Activated effector memory CD4-positive, alpha-beta T cell treated with anti-CD3 and anti-CD28 coated beads, Interleukin-2, amount 50 U/mL, for 16 hours (primary cell): ENCODE measurements around the gene SPINK14.

Experiments
- DNase-seq: peaks from one replicate; pipeline ENCODE4 v3.0.0-alpha.2; 2020

Gene SPINK14, protein sequence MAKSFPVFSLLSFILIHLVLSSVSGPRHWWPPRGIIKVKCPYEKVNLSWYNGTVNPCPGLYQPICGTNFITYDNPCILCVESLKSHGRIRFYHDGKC

DNA sequence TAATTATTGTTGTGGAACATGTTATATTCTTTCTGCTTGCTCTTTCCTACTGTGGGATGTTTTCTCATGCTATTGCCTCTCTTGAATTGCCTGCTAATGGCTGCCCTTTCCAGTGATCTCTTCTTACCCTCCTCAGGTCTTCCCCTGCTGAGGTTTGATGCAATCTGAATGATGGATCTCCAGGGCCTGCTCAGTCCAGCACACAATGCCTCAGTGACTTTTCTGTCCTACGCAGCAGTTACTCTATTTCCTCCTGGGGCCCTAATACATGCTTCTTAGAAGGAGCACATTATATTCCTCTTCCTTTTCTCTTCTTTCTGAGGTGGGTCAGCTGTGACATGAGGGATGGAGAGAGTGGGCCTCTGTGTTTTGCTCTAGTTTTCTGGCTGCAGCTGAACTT, at the start of gene SPINK14:
TSS of gene SPINK14 (plus strand) at position 301 of the 400 bp plus-strand sequence. CDS start 1,187 bp downstream, outside the sequence.
- DNase-seq = no peak

DNA sequence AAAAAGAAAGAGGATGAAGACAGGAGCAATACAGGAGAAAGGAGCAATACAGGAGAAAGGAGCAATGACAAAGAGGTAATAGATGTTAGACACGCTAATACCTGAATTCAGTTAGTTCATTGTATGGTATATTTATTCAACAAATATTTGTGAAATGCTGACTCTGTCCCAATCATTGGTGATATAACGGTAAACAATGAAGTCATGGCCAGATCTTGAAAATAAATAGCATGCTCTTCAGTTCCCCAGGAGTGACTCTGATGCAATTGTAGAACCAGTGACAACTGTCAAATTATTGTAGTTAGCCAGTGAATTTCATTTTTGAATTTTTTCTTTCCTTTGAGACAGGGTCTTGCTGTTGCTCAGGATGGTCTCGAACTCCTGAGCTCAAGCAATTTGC, 48.0 kb upstream of the SPINK14 start:
- no peak for DNase-seq

DNA sequence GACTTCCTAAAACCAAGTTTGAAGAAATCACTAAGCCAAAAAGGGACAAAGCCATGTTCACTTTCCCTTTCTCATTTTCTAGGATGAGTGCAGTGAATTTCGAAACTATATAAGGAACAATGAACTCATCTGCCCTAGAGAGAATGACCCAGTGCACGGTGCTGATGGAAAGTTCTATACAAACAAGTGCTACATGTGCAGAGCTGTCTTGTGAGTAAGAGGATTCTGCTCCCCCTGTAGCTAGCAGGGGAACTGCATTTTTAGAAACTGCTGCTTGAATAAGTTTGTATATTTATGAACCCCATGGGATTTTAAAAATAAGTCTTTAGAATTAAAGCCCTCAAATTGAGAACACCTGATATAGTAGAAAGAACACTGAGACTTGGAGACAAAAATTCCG, 42.7 kb upstream of the SPINK14 start:
- no peak for DNase-seq

DNA sequence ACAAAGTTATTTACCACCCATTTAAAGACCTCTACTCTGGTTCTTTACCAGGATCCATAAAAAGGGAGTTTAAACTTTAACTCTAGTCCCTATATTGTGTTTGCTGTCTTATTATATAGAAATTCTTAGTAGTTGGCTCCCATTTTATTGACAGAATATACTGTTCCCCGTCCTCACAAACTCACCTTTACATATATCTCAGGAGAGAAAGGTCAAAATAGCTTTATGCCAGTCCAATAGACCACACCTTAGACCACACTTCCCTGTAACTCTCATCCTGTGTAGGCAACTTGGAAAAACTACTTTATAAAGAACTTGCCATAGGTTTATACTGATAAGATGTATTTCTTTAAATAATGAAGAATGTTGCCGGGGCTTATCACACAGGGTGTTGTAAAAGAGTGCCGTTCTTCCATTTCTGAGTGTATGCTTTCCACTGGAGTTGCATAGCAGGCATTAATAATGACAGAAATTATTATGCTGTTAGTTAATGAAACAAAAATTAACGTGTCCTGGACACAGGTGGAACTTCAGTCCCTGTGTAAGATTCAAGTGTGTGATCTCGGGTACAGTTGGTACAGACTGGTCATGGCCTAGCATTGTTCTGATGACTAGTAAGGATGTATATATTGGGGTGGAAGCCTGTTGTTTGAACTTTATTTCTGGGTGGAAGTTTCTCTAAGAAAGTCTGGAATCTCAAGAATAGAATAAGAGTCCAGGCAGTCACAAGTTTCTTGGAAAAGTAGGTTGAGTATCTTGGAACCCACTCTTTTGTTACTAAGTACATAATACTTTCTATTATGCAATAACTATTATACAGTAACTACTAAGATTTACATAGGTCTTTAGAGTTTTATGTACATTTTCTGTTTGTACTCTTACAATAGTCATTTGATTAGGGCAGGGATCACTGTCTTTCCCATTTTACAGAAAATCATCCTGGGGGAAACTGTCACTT, 33.0 kb upstream of the SPINK14 start:
- no peak for DNase-seq

DNA sequence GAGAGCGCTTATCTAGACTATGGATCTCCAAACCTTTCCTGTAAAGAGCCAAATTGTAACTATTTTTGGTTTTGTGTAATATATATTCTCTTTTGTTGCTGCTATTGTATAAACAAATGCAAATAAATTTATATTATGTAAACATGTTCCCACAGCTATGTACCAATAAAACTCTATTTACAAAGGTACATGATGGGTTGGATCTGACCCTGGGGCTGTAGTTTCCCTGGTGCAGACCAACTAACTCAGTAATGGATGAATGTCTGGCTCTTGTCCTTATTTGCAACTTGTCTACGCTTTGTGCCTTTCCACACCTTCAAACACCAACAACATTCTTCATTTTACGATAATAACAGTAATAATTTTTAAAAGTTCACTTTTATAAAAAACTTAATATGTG, 27.5 kb upstream of the SPINK14 start:
- no peak for DNase-seq

DNA sequence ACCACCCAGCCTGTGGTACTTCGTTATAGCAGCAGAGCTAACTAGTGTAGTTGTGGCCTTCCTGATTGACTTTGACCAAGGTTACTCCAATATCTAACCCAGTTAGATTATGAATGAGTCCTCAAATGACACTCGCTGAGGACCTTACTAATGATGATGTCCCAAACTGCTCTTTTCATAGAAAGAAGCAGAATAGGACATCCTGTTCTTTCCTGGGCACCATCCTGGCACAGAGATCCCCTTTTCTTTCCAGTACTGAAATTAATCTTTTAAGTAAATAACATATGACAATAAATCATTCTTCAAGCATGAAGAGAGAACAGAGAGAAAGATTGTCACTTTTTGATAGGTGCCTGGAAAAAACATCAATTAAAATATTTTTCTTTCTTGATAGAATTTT, 26.7 kb upstream of the SPINK14 start:
- no peak for DNase-seq

DNA sequence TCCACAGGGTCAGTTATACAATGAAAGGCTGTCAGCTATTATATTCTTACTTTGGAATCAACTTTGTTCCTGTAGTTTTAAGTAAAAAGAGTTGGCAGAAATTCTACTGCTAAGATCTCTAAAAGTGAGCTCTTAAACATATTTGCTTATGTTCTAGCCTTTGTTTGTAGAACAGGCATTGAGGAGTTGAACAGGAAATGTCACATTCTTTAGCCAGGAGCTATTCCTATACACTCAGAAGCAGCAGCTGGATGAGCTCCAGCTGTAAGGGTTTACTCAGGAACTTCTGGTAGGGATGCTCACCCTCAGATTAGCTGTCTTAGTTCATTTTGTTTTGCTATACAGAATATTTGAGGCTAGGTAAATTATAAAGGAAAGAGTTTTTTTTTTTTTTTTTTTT, 22.4 kb upstream of the SPINK14 start:
- no peak for DNase-seq

DNA sequence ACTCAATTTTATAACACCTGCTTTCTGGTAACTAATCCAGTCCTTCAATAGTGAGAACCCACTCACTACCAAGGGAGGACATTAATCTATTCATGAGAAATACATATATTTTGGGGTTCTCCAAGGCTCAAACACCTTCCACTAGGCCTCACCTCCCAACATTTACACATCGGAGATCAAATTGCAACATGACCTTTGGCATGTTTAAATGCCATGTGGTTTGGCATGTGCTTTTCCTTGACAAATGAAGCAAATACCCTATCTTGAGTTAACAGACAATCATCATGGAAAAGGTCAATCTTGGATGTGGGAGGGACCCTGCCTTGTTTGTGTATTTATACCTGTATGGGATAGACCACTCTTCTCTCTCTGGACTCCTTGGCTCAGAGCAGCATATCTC, 21.9 kb upstream of the SPINK14 start:
- no peak for DNase-seq

DNA sequence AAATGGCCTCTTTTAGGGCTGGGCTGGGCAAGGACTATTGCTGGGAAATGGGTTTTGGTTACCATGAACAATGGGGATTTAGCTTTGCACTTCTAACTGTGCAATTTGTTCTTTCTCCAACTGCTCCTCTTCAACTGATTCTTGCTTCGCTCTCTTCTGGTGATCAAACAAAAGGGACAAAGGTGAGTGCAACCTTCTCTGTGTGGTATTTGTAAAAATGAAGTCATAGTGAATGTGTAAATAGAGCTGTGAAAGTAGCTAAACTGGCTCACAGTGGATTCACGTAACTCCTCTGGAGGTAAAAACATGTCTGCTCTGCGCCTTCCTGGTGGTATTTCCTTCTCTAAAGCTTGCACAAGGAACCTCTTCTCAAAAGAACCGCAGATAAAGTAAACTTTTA, 20.9 kb upstream of the SPINK14 start:
- DNase-seq = no peak

DNA sequence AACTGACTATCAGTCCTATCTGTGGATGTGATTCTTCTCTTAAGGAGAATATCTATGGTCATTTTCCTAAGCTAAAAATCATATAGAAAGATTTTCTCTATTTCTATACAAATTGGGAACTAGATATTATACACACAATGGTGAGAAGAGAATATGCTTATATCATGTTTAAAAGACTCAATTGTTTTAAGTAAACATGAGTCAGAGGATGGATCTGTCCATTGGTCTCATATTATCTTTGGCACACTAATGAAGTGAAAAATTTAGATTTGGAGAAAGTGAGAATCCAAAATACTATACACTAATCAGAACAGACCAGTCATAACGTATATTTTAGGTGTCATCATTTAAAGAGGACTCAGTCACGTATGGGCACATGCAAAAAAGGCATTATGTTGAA, 16.5 kb upstream of the SPINK14 start:
- no peak for DNase-seq

DNA sequence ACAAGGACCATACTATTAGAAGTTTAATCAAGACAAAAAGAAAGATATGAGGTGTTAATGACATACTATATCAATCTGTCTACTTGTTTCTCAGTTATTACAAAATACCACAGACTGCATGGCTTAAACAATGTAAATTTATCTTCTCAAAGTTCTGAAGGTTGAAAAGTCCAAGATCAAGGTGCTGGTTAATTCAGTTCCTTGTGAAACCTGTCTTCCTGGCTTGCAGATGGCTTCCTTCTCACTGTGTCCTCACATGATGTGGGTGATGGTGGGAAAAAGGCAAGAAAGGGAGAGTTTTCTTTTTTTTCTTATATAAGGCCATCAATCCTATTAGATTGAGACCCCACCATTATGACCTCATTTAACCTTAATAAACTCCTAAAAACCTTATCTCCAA, 15.6 kb upstream of the SPINK14 start:
- no peak for DNase-seq

DNA sequence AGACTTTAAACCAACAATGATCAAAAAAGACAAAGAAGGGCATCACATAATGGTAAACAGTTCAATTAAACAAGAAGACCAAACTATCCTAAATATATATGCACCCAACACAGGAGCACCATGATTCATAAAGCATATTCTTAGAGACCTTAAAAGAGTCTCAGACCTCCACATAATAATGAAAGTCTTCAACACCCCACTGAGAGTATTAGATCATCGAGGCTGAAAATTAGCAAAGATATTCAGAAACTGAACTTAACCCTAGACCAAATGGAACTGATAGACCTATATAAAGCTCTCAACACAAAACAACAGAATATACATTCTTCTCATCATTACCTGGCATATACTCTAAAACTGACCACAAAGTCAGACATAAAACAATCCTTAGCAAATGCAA, 11.7 kb upstream of the SPINK14 start:
- DNase-seq = no peak

DNA sequence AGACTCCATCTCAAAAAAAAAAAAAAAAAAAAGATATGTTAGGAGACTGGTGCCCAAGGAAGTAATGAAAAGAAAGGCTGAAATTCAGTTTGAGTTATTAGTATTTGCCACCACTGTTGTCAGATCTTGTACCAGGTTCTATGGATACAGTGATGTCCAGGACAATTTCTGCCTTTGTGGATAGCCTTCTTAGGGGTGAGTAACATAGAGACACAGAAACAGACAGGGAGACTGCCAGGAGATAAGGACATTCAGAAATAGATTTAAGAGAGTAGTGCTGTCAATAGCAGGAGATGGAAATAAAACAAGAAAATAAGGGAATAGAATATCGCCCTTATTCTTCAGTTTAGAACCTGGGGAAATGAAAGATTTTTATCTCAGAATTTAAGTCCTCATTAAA, 6.3 kb upstream of the SPINK14 start:
- DNase-seq = no peak

DNA sequence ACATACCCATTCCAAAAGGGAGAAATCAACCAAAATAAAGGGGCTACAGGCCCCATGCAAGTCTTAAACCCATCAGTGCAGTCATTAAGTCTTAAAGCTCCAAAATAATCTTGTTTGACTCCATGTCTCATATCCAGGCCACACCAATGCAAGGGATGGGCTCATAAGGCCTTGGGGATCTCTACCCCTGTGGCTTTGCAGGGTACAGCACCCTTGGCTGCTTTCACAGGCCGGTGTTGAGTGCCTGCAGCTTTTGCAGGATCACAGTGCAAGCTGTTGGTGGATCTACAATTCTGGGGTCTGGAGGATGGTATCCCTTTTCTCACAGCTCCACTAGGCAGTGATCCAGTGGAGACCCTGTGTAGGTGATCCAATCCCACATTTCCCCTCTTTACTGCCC, 5.0 kb upstream of the SPINK14 start:
- no peak for DNase-seq

DNA sequence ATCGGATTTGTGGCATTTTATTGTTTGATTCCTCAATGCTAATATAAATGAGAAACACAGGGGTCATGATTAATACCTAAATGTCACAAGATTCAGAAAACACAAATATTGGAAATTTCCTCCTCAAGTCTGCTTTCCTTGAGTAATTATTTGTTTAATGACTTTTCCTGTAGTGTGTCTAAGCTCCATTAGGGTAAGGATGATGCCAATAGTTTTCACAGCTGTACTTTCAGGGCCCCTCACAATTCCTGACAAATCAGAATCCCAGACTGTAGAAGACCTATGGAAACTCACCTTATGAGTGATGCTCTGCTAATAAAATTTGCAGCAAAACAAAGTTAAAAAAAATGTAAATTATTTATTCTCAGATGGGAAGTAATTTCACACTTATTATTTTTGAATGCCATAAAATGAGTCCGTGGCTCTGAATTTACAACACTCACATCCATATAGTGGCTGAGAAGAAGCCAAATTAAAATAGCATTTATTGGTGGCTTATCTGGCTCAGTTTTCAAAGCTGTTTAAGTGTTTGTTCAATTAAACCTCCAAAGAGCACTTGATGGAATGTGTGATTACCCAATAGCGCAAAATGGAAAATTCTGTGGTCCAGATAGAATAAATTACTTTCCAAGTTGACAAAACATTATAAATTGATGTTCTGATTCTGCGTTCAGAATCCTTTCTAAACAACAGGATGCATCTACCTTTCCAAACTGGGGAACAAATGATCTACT, 1.6 kb upstream of the SPINK14 start:
- DNase-seq = no peak

DNA sequence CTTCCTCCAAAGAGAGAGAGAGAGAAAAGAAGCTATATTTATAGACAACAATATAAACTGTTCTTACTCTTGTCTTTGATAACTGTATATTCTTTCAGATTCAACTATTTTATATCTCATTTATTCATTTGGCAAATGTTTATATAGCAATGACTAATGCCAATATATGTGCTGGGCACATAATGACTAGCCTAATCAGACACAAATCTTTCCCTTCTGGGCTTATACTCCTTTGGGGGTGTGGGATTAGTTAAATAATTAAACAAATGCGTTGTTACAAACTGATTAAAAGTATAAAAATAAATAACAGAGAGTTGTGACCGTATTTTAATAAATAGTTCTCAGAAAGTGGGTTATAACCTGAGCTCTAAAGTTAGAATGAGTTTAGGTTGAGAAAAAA, 4.0 kb downstream of the SPINK14 start:
- no peak for DNase-seq

DNA sequence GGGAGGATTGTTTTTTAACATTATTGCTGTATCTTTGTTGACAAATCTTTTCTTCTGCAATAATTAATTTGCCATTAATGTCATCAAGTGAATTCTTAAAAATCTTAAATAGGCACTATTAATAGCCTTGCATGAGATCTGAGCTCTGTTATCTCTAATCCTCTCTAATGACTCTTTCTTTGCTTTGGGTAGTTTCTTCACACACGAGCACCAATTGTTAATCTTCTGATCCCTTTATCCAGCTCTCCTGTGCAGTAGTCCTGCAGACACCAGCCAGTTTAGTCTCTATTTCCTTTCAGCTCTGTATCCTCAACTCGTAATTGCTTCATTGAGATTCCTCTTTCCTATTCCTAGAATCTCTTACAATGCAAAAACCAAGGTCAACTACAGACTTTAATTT, 8.1 kb downstream of the SPINK14 start:
- no peak for DNase-seq

DNA sequence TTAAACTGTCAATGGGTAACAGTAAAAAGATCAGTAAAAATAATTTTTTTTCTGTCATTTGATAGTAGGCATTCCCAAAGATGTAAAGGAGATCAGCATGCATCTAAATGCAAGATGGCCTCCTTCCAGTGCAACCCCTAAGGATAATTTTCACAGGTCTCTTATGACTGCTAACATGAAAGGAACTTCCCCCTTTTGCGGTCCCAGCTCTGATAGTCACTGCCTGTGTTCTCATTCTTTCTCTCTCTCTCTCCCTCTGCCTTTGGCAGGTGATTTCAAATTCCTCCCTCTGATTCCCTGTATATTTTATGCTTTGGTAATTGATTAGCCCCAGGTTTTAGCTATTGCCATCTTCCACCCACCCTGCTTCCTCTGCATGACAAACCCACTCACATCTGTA, 8.9 kb downstream of the SPINK14 start:
- DNase-seq = no peak

DNA sequence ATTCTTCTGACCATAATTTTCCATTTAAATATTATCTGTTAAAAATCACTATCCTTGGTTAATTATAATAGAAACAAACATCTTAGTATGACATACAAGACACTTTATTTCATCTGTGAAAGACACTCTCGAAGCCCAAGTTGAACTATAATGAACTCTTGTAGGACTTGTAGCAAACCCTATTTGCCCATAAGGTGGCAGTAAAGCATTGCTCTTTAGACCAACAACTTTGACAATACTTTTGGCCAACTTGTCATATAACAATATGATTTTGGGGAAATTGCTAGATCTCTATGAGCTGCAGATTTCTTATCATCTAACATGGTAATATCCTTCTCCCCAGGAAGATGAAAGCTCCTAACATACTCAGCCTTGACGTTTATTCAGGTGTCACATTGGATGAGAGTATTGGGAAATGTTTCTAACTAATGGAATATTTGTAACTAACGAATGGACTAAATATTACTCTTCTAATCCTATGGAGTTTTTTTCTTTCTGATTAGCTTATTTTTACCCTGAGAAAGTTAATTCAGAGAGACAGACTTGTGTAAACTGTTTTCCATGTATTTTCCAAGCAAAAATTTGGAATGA, 11.0 kb downstream of the SPINK14 start:
- no peak for DNase-seq

DNA sequence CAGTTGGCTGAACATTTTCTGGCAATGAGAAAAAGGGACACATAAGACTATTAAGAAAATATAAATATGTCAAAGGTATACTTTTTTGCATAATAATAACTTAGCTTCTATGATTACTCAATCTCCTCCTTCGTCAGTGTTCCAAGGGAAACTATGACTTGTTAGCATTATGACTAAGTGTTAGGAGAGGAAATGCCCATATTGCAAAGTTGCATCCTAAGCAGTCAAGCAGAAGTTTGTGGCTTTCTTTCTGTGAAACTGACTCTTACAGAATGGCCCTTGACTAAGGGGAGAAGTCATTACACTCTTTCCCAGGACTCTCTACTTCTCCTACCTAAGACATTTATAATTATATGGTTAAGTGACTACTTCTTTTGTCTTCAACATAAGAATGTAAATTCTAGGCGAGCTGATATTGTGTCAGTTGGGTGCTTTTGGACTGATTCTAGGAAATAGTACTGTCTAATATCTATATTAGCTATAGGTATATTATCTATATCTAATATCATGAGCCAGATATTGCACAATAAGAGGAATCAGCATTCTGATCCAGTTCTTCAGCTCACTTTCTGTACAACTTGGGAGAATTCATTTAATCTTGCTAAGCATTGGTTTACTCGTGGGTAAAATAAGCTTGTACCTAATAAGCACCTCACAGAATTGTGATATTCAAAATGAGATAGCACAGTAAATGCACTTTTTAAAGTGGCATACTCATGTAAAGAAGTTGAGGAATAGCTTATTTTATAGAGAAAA, 18.1 kb downstream of the SPINK14 start:
- DNase-seq = no peak

DNA sequence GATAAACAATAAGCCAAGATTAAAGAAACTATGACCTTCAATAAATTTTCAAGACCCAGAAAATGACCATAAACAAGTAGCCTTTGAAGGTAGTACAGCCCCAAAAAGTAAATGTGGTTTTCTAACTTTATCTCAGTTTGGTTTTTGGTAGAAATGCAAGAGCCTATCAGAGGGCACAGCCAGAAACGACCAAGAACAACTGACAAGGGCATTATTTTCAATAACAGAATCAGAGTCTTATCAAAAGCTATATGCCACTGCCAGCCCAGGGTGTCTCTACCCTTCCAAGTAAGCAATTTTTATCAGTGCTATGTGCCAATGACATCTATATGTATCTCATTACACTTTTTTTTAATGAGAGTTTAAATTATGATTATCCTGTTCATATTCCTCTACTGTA, 22.7 kb downstream of the SPINK14 start:
- DNase-seq = no peak

DNA sequence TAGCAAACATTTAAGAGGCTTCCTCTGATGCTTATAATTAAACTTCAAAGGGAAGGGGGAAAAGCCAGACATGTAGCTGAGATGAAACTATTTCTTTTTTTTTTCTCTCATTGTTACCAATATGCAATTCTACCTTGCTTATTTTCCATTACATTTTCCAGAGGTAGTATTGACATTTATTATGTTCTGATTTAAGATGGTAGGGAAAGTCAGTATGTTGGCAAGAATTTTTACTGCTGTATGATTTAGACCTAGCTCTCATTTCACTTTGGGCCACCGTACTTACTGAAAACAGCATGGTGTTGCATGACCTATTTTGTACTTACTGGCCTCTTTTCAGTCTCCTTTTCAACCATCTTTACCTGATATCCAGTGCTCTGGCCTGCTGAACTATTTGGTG, 24.9 kb downstream of the SPINK14 start:
- DNase-seq = no peak

DNA sequence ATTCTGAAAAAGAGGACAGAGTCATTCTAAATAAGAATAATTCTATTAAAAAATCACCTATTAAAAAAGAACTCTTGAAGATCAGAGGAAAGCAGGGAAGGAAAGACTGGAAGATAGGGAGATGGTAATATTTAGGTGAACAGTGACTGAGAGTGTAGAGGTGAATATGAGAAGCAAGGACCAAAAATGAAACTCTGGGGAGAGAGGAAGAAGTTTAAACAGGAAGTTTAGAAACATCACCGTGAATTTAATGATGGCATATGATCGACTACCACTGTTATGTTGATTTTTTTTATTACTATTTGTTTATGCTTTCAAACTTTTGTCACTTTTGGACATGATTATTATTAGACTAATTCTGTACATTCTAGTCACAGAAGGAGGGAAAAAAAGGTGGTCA, 32.8 kb downstream of the SPINK14 start:
- no peak for DNase-seq
